Measurements from ENCODE around the gene MIGA2. TPM values are rescaled to one million over a fixed set of nuclear protein-coding genes. Genes with fewer than 3 reads are reported as not detected.

The MIGA2 gene
- polyA plus RNA-seq, 2 of the 4 experiments (the other 2 are of a cell fraction): 6.4 to 16.1 TPM

- Histone ChIP-seq H3K4me2 (no peak overlapping the region), H3K27ac (no peak overlapping the region), H3K9me3 (no peaks in the 10 kb centered on the region), H3K4me3 (no peak overlapping the region), H3K4me1 (no peaks in the 10 kb centered on the region)
- POLR2A ChIA-PET: interaction anchor here (0.6 kb wide), 1 partner anchor 33 kb away, joined by 5 read pairs; no protein-coding TSS in a partner anchor
- TF ChIP-seq RCOR1 (IDR thresholded peaks at IDR 0.05; ENCODE audit: low read depth, low read length) (no peak), ZC3H11A (IDR thresholded peaks at IDR 0.05) (no peak), FOSL2 (IDR thresholded peaks at IDR 0.05) (no peak), FOSL2 (CRISPR knock-in tag; IDR thresholded peaks at IDR 0.05) (no peak), RAD21 (conservative IDR thresholded peaks at IDR 0.05 in 1 of 2, IDR thresholded peaks at IDR 0.05 in 1 of 2) (no peak), NFE2L2 (conservative IDR thresholded peaks at IDR 0.05; ENCODE audit: low read length) (no peak), TFCP2L1 (CRISPR knock-in tag; IDR thresholded peaks at IDR 0.05) (no peak), ESRRA (IDR thresholded peaks at IDR 0.05; ENCODE audit: borderline replicate concordance, low read length) (no peak), PHF8 (IDR thresholded peaks at IDR 0.05; ENCODE audit: borderline replicate concordance, low read depth) (no peak), TP53 (CRISPR knock-in tag; IDR thresholded peaks at IDR 0.05) (no peak), HMGXB4 (CRISPR knock-in tag; IDR thresholded peaks at IDR 0.05; ENCODE audit: borderline replicate concordance) (no peak), ZSCAN20 (CRISPR knock-in tag; IDR thresholded peaks at IDR 0.05) (no peak)
- FAIRE-seq (no peak), DNase-seq (ENCODE audit: low read depth in 1 of 2, low spot score in 1 of 2) (no peak), ATAC-seq (no peak)
- CTCF ChIA-PET: interaction anchor here (1.0 to 7.3 kb wide), 3 partner anchors 9 to 182 kb away, joined by 4 to 64 read pairs (median 4); no protein-coding TSS in a partner anchor
- 90% methylated on average over 5 of the region's 6 CpGs for WGBS (ENCODE audit: missing lambda C conversion rate)
Measured at GRCh38 chr9:128998462-128998861, 38.0 kb upstream of the MIGA2 start.

DNA sequence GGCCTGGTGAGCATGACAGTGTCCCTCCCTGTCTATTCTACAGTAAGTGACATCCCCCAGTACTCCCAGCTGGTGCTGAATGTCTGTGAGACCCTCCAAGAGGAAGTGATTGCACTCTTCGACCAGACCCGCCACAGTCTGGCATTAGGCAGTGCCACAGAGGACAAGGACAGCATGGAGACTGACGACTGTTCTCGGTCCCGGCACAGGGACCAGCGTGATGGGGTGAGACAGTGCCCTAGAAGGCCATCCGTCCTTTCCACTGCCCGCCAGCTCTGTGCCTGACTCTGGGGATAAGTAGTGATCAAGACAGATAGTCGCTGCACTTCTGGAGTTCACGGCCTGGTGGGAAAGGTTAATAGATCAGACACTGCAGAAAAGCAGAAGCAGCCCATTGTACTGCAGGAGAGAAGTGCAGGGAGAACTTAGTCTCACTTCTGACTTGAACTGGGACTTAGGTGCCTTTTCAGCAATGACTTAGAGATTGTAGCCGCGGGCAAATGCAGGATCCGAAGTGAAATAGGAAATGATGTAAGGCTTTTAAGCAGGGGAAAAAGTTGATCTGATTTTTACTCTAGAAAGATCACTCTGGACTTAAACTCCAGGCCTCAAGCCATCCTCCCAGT, 36.7 kb upstream of the MIGA2 start:
- DNase-seq (ENCODE audit: low read depth in 1 of 2, low spot score in 1 of 2) (no peak), FAIRE-seq (no peak), ATAC-seq (no peak)
- no peak overlapping the region for H3K4me2 ChIP-seq
- TF ChIP-seq ELK1 (IDR thresholded peaks at IDR 0.05; ENCODE audit: low read depth, low read length) (no peak), BHLHE40 (IDR thresholded peaks at IDR 0.05; ENCODE audit: low read depth, low read length) (no peak), CHD2 (IDR thresholded peaks at IDR 0.05; ENCODE audit: low read length, partially characterized antibody) (no peak), POLR2A (IDR thresholded peaks at IDR 0.05; ENCODE audit: low read length) (no peak), ZC3H11A (IDR thresholded peaks at IDR 0.05) (no peak), EHMT2 (IDR thresholded peaks at IDR 0.05; ENCODE audit: low read depth) (no peak), E2F6 (IDR thresholded peaks at IDR 0.05; ENCODE audit: borderline replicate concordance, low read depth) (no peak), HEYL (CRISPR knock-in tag; IDR thresholded peaks at IDR 0.05) (no peak), KDM5A (IDR thresholded peaks at IDR 0.05) (no peak), HMGXB4 (CRISPR knock-in tag; IDR thresholded peaks at IDR 0.05; ENCODE audit: borderline replicate concordance) (no peak), CBX2 (IDR thresholded peaks at IDR 0.05; ENCODE audit: borderline replicate concordance, low read depth) (no peak), SREBF2 (IDR thresholded peaks at IDR 0.05) (no peak)
- WGBS (ENCODE audit: missing lambda C conversion rate): 93% methylated on average over 13 of the region's 13 CpGs
- POLR2A ChIA-PET: no interaction called here
- H3K27ac ChIP-seq: no peak overlapping the region
- no peaks in the 10 kb centered on the region for H3K4me1 ChIP-seq
- H3K4me3 ChIP-seq: no peak overlapping the region
- no peaks in the 10 kb centered on the region for H3K9me3 ChIP-seq
- CTCF ChIA-PET: interaction anchor here (0.6 to 7.3 kb wide), 4 partner anchors 8 to 48 kb away, joined by 3 to 64 read pairs (median 4); no protein-coding TSS in a partner anchor

Data from A549 (cell line).